ENCODE data around the gene CYP1A1. TPM values are rescaled to one million over a fixed set of nuclear protein-coding genes. Genes with fewer than 3 reads are reported as not detected.

CYP1A1 gene
- total RNA-seq, 1 experiment from 2014 or later = 3.4 TPM

- peaks cover 13% of the 10 kb centered on the region for H3K27me3 Mint-ChIP-seq (ENCODE audit: unreplicated experiment)
- DNase-seq = no peak
- no TSS peak for BruUV-seq (replicated peaks)
- H3K9me3 Mint-ChIP-seq (ENCODE audit: low read depth, unreplicated experiment) = no peaks in the 10 kb centered on the region
- no peaks in the 10 kb centered on the region for H3K4me1 Mint-ChIP-seq (ENCODE audit: low read depth, unreplicated experiment)
- H3K27ac Mint-ChIP-seq (ENCODE audit: unreplicated experiment) = no peak overlapping the region
- intact Hi-C loops (cut with micrococcal nuclease; ENCODE audit: unreplicated experiment) = no loop called here
- H3K4me3 Mint-ChIP-seq (ENCODE audit: low read depth, unreplicated experiment) = no peak overlapping the region
- CTCF ChIA-PET = interaction anchor here (0.6 kb wide), 1 partner anchor 699 kb away, joined by 3 read pairs; no protein-coding TSS in a partner anchor
- TF ChIP-seq, protein P1, sequence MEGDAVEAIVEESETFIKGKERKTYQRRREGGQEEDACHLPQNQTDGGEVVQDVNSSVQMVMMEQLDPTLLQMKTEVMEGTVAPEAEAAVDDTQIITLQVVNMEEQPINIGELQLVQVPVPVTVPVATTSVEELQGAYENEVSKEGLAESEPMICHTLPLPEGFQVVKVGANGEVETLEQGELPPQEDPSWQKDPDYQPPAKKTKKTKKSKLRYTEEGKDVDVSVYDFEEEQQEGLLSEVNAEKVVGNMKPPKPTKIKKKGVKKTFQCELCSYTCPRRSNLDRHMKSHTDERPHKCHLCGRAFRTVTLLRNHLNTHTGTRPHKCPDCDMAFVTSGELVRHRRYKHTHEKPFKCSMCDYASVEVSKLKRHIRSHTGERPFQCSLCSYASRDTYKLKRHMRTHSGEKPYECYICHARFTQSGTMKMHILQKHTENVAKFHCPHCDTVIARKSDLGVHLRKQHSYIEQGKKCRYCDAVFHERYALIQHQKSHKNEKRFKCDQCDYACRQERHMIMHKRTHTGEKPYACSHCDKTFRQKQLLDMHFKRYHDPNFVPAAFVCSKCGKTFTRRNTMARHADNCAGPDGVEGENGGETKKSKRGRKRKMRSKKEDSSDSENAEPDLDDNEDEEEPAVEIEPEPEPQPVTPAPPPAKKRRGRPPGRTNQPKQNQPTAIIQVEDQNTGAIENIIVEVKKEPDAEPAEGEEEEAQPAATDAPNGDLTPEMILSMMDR (IDR thresholded peaks at IDR 0.05; ENCODE audit: unreplicated experiment) = no peak
- H3K36me3 Mint-ChIP-seq (ENCODE audit: insufficient read depth, unreplicated experiment) = no peaks in the 10 kb centered on the region
Observed at GRCh38 chr15:74754593-74755215, 29.4 kb upstream of the CYP1A1 start.

GRCh38 chr15:74752531-74752930 is 27.2 kb upstream of the CYP1A1 start:
- intact Hi-C loops (cut with micrococcal nuclease; ENCODE audit: unreplicated experiment) = no loop called here
- Mint-ChIP-seq H3K27ac (ENCODE audit: unreplicated experiment) (no peak overlapping the region), H3K4me3 (ENCODE audit: low read depth, unreplicated experiment) (no peak overlapping the region), H3K27me3 (ENCODE audit: unreplicated experiment) (peaks cover 13% of the 10 kb centered on the region), H3K36me3 (ENCODE audit: insufficient read depth, unreplicated experiment) (no peaks in the 10 kb centered on the region), H3K4me1 (ENCODE audit: low read depth, unreplicated experiment) (no peaks in the 10 kb centered on the region), H3K9me3 (ENCODE audit: low read depth, unreplicated experiment) (no peaks in the 10 kb centered on the region)
- TF ChIP-seq, protein P1 (IDR thresholded peaks at IDR 0.05; ENCODE audit: unreplicated experiment) = no peak
- DNase-seq = no peak
- CTCF ChIA-PET = interaction anchor here (0.7 kb wide), 1 partner anchor 385 kb away, joined by 6 read pairs; no protein-coding TSS in a partner anchor
- no TSS peak for BruUV-seq (replicated peaks)

DNA sequence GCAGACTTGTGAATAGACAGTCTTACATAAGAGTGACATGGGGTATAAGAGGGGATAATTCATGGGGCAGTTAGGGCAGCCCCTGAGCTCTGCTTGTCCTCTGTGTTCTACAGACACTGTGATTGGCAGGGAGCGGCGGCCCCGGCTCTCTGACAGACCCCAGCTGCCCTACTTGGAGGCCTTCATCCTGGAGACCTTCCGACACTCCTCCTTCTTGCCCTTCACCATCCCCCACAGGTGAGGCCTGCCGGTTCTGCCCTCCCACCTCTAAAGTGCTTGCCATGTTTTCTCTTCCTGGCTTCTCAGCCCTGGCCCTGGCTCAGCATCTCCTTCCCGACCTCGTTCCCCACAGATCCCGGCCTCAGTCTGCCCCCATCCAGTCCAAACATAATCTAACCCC is 26.7 kb upstream of the CYP1A1 start:
- peaks cover 13% of the 10 kb centered on the region for H3K27me3 Mint-ChIP-seq (ENCODE audit: unreplicated experiment)
- H3K9me3 Mint-ChIP-seq (ENCODE audit: low read depth, unreplicated experiment) = no peaks in the 10 kb centered on the region
- H3K27ac Mint-ChIP-seq (ENCODE audit: unreplicated experiment) = no peak overlapping the region
- intact Hi-C loops (cut with micrococcal nuclease; ENCODE audit: unreplicated experiment) = no loop called here
- no peaks in the 10 kb centered on the region for H3K36me3 Mint-ChIP-seq (ENCODE audit: insufficient read depth, unreplicated experiment)
- H3K4me1 Mint-ChIP-seq (ENCODE audit: low read depth, unreplicated experiment) = no peaks in the 10 kb centered on the region
- BruUV-seq (replicated peaks) = no TSS peak
- CTCF ChIA-PET = interaction anchor here (0.7 to 1.3 kb wide), 2 partner anchors 19 to 384 kb away, joined by 3 to 6 read pairs; no protein-coding TSS in a partner anchor
- DNase-seq = no peak
- TF ChIP-seq, protein P1 (IDR thresholded peaks at IDR 0.05; ENCODE audit: unreplicated experiment) = no peak
- no peak overlapping the region for H3K4me3 Mint-ChIP-seq (ENCODE audit: low read depth, unreplicated experiment)

GRCh38 chr15:74750751-74751150 is 25.4 kb upstream of the CYP1A1 start:
- CTCF ChIA-PET = interaction anchor here (1.3 kb wide), 1 partner anchor 20 kb away, joined by 3 read pairs; no protein-coding TSS in a partner anchor
- H3K4me3 Mint-ChIP-seq (ENCODE audit: low read depth, unreplicated experiment) = no peak overlapping the region

More at GRCh38 chr15:74750751-74751150, 25.4 kb upstream of the CYP1A1 start:
- BruUV-seq (replicated peaks) = no TSS peak
- TF ChIP-seq, protein P1 (IDR thresholded peaks at IDR 0.05; ENCODE audit: unreplicated experiment) = no peak
- intact Hi-C loops (cut with micrococcal nuclease; ENCODE audit: unreplicated experiment) = no loop called here
- H3K4me1 Mint-ChIP-seq (ENCODE audit: low read depth, unreplicated experiment) = no peaks in the 10 kb centered on the region
- H3K27ac Mint-ChIP-seq (ENCODE audit: unreplicated experiment) = no peak overlapping the region
- peaks cover 13% of the 10 kb centered on the region for H3K27me3 Mint-ChIP-seq (ENCODE audit: unreplicated experiment)
- no peaks in the 10 kb centered on the region for H3K36me3 Mint-ChIP-seq (ENCODE audit: insufficient read depth, unreplicated experiment)
- no peaks in the 10 kb centered on the region for H3K9me3 Mint-ChIP-seq (ENCODE audit: low read depth, unreplicated experiment)
- no peak for DNase-seq
